NOMO-1 treated with DMSO at 0.1 percent for 48 hours (cell line): ENCODE data around the gene MIPEP.
"Not testable (repeated sequence)": the region's sequence is repeated elsewhere in the genome, so short reads cannot be mapped to it uniquely, and the experiment has no call there.

Experiments used
- DNase-seq: peaks from one replicate; lab custom pipeline; 2025; ENCODE audit not compliant: unreplicated experiment; lab: John Stamatoyannopoulos, UW

The MIPEP gene

GRCh38 chr13:23889615-23890607 is 711 bp upstream of the MIPEP start:
- DNase-seq = no peak

GRCh38 chr13:23884361-23884760 is 4.8 kb downstream of the MIPEP start:
- DNase-seq = not testable (repeated sequence)

DNA sequence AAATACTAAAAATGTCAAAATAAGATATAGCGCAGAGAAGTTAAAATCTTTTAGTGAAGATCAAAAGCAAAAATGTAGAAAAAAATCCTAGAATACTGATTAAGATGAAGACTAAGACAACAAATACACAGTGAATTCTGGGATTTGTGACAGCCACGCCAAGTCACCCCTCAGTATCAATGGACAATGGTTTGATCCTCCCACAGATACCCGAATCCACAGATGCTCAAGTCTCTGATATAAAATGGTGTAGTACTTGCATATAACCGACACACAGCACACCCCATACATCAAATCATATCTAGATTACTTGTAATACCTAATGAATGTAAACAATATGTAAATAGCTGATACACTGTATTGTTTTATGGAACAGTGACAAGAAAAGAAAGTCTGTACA is 5.9 kb downstream of the MIPEP start:
- DNase-seq = no peak

- DNase-seq = not testable (repeated sequence)
These were observed 7.8 kb downstream of the MIPEP start for GRCh38 chr13:23881402-23881800.

DNA sequence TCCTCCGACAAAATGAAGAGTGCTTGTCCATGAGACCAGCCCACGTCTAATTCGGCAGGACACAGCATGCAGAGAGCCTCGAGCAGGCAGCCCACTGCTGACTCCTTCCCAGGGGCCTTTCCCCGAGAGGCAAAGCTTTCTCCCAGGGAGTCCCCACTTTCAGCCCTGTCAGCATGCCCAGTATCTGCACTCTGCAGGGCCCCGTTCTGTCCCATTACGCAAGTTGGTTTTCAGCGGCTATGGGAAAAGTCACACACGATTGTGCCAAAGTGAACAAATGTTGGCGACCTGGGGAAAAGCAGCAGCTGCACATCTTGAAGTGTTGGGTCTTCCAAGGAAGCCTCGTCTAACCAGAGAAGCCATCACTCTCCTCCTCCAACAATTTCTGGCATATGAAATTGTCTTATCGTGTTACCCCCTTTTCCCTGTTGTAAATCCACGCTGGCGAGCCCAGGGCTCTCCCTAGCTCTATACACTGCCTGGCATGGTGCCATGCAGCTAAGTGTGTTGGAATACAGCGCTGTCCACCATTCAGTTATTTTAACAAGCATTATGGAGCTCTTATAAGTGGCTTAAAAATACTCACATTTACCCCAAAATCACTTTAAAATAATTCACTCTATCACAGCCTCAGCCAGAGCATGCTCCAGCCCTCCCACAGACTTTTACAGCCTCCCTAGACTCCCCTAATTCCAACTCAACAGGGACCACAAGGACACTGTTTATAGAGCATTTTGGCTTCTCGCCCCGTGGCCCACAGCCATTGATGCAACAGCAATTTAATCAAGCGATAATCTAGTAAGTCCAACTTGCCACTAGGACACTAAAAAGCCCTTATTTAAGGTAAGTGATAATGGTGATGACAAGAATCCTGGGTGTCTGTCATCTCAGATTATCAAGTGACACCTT is 8.5 kb downstream of the MIPEP start:
- DNase-seq = not testable (repeated sequence)

DNA sequence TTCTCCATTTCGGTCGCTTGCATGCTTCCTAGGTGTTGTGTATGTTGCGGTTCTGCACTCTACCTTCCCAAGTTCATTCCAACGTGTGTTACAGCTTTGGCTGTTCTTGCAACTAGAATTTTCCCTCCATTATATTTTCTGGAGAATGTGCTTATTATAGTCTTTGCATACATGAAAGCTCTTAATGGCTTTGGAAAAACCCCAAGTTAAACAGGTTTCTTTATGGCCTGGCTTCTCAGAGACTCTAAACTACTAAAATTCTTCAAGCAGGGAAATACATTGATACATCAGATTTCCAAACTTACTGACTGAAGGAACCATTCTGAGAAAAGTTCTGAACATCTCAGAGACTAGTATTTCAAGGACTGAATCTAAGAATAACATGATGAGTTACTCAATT is 11.9 kb downstream of the MIPEP start:
- no peak for DNase-seq

- no peak for DNase-seq
These were observed 12.9 kb downstream of the MIPEP start for GRCh38 chr13:23876265-23876664.

DNA sequence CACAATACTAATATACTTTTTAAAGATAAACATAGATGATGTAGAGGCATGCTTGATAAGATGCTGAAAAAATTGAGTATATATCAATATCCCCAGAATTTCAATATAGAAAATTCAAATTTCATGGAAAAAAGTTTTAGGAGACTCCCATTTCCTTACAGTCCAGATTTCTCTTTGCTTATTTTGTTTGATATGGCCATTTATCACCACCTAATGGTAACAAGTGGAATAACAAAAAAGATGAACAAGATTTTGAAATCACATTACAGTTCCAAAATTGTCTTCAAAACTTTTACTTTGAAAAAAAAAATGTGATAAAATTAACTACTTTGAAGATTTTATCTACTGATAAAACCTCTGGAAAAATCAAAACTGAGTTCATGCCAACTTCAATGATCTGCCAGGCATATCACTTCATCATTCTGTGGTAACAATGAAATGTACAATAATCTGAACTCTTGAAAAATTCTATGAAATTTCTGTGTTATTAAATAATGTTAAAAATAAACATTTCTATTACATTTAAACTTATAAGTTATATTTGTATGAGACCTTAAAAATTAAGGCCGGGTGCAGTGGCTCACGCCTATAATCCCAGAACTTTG is 17.5 kb downstream of the MIPEP start:
- peak; percentile 8 for DNase-seq

GRCh38 chr13:23870356-23871140 is 18.7 kb downstream of the MIPEP start:
- no peak for DNase-seq

GRCh38 chr13:23868521-23868920 is 20.7 kb downstream of the MIPEP start:
- peak; percentile 30 for DNase-seq

- DNase-seq = no peak
These were observed 22.1 kb downstream of the MIPEP start for GRCh38 chr13:23867027-23867491.

- peak; percentile 32 for DNase-seq
These were observed 22.7 kb downstream of the MIPEP start for GRCh38 chr13:23866420-23867026.

DNA sequence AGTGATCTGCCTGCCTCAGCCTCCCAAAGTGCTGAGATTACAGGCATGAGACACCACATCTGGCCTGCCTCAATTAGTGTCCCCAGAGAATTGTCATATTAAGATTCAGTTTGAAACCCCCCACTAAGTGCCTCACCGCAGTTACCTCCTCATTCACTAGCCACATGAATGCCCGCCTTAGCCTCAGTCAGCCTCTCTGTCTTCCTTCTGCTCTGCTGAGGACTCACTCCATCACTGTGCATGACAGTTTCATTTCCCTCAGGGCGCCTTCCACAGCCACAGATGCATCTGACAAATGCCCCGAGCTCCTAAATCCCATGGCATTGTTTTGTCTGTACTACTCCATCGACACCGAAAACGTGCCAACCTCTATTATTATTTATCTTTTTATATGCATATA is 23.3 kb downstream of the MIPEP start:
- peak; percentile 51 for DNase-seq

DNA sequence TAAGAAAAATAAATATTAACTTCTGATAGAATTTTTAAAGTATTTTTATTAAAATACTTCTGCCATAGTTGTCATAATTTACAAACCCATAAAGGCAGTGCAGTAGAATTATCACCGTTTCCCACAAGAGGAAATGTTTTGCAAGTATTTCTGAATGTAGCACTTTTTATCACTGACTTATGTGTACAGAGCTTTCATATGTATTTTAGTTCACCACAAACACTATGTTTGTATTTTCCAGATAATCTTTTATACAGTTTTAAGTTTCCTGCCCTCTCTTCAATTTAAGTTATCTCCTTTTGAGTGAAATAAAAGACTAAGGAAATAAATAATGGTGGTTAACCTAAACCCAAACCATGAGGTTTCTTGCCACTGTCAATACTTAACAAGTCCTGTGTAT is 24.2 kb downstream of the MIPEP start:
- DNase-seq = peak; percentile 21

DNA sequence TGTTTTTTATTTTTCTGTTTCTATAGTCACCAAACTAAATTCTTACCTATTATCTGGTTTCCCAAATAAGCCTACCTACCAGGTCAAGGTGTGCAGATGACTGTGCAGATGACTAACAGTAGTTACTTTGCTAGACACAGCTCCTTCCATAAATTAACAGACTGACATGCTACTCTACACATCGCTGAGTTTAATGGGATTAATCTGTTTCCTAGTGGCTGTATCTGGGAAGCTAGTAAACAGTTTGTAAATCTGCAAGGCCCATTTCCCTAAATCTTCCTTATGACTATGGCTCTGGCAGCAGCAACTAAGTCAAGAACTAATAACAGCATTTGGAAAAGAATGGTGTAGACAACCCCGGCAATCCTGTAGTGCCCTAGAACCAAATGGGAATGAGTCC is 27.9 kb downstream of the MIPEP start:
- DNase-seq = no peak

DNA sequence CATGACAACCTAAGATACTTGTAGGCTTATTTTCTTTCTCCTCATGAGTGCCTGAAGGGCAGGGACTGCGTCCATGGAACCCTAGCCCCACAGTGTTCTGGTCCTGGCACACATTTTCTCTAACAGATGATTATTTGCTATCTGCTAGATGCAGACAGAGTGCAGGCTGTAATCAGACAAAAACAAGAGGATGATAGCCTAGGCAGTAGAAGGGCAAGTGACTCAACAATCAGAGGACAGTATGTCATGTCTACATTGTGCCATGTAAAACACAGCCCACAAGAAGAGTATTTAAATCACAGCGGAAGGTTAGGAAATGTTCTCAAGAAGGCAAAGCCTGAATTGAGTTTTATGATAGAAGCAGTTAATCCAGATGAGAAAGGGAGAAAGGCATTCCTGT is 29.3 kb downstream of the MIPEP start:
- no peak for DNase-seq

GRCh38 chr13:23859455-23859854 is 29.7 kb downstream of the MIPEP start:
- no peak for DNase-seq

DNA sequence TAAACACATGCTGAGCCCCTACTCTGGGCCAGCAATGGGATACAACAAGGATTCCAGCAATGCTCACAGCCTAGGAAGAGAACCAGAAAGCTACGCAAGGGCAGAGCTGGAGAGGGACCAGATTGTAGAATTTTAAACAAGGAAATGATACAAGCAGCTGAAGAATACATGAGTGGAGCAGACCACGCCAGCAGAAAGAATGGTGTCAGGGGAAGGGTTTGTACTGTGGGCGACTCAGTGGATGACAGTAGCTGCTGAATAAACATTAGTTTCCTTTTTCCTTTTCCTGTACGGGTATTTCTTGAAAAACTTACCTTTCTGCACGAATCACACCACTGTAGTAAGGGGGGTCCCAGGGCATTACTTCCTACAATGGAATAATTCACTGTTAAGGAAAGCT is 30.7 kb downstream of the MIPEP start:
- DNase-seq = no peak

- no peak for DNase-seq
These were observed 33.0 kb downstream of the MIPEP start for GRCh38 chr13:23856008-23856750.
